Stomach (tissue), 9 donors: ENCODE results near the gene PELO. TPM values are rescaled to one million over a fixed set of nuclear protein-coding genes. Genes with fewer than 3 reads are reported as not detected.

Experiments used
- DNase-seq, 2 donors: peaks; one replicate each; pipeline versions ENCODE4 v3.0.0 to v3.0.0-alpha.2; 2013 to 2019
- H3K27ac ChIP-seq, 5 donors: fragments of 200-600 bp in 4 of 5; sonication (generic) in 4 of 5; one replicate each; pipeline ENCODE4 v1.5.1; 2013 to 2019; ENCODE audit warnings: mild to moderate bottlenecking in 1 of 5, moderate library complexity in 1 of 5
- H3K27me3 ChIP-seq, 3 donors: fragments of 200-600 bp; sonication (generic); one replicate each; pipeline ENCODE4 v1.5.1; 2017 to 2019; ENCODE audit warnings: mixed run types in 1 of 3
- H3K36me3 ChIP-seq, 4 donors: fragments of 200-600 bp; sonication (generic); 1 replicate in 3 of 4; 2 replicates in 1 of 4; pipeline ENCODE4 v1.5.1; 2016 to 2019
- H3K4me1 ChIP-seq, 4 donors: fragments of 200-600 bp; sonication (generic); one replicate each; pipeline ENCODE4 v1.5.1; 2016 to 2019
- H3K4me3 ChIP-seq, 4 donors: fragments of 200-600 bp; sonication (generic) in 3 of 4; one replicate each; pipeline ENCODE4 v1.5.1; 2016 to 2019; ENCODE audit warnings: mild to moderate bottlenecking in 1 of 4
- H3K9me3 ChIP-seq, 4 donors: fragments of 200-600 bp; sonication (generic); one replicate each; pipeline ENCODE4 v1.5.1; 2016 to 2019
- CTCF ChIP-seq, 7 experiments: fragments of 450-650 bp in 4 of 7; fragments of 200-600 bp in 3 of 7; sonication (generic) in 3 of 7; IDR thresholded peaks; one replicate each; pipeline ENCODE4 v1.5.1; 2016 to 2019; ENCODE audit warnings: antibody characterized with exemption in 7 of 7, control low read depth in 2 of 7, mild to moderate bottlenecking in 1 of 7
- EP300 ChIP-seq: sonication (generic); formaldehyde crosslinking; IDR thresholded peaks from one replicate; pipeline ENCODE4 v1.6.1; 2017; ENCODE audit warnings: antibody characterized with exemption
- POLR2A ChIP-seq, 4 donors: fragments of 450-650 bp; IDR thresholded peaks; one replicate each; pipeline ENCODE4 v1.6.1; 2016; ENCODE audit warnings: antibody characterized with exemption in 4 of 4, control low read depth in 2 of 4, mild to moderate bottlenecking in 1 of 4, moderate library complexity in 1 of 4
- POLR2AphosphoS5 ChIP-seq, 3 donors: sonication (generic); formaldehyde crosslinking; IDR thresholded peaks; one replicate each; pipeline ENCODE4 v1.6.1; 2016; ENCODE audit warnings: antibody characterized with exemption in 3 of 3
- WGBS, 5 donors: extraction: QIAGEN DNeasy Blood & Tissue Kit in 3 of 5; methylation state at CpG; one replicate each; pipeline versions ENCODE4 v1.1.5 to v1.1.7; 2013 to 2018; 5-methylcytosine and 5-hydroxymethylcytosine counted together
- intact Hi-C: fragments of 100-400 bp; cut with DNase I; formaldehyde crosslinking; loops from one replicate; pipeline ENCODE4 v1.15.1; 2023; ENCODE audit warnings: low total_unique reads
- polyA plus RNA-seq, 3 donors: library from polyadenylated mRNA; stranded (reverse); fragments of 200-250 nt; gene quantifications; one replicate each; pipeline ENCODE4 v1.2.3, GENCODE V29; 2013
- total RNA-seq, 5 donors: library from RNA; depleted of rRNA; stranded (reverse); fragments of >200 nt; gene quantifications; one replicate each; pipeline versions ENCODE4 v1.1.0 to v1.2.3, GENCODE V29; 2014 to 2016
- donor health status: healthy with polysubstance abuse.
- donor health status: Bipolar disorder and iron deficiency.
- donor health status: healthy.

The PELO gene
- total and polyA plus RNA-seq, 8 donors: 5.8 to 62.2 (median 12.5) TPM

- Histone ChIP-seq H3K27me3 (no peaks in the 10 kb centered on the region), H3K36me3 (peaks cover 0 to 12% (median 5%) of the 10 kb centered on the region in 4 donors), H3K27ac (peak overlapping the region; percentile 90 to 97 (median 95)), H3K4me3 (peak overlapping the region; percentile 58 to 72 (median 60)), H3K9me3 (no peaks in the 10 kb centered on the region), H3K4me1 (peaks cover 41 to 86% (median 64%) of the 10 kb centered on the region in 4 donors)
- intact Hi-C loops: no loop called here
- WGBS, 5 donors: 1 to 15% (median 4%) methylated on average over 3 of the region's 3 CpGs
- DNase-seq: no peak
- TF ChIP-seq POLR2A (IDR thresholded peaks at IDR 0.05) (no peak), CTCF (IDR thresholded peaks at IDR 0.05) (no peak), POLR2AphosphoS5 (IDR thresholded peaks at IDR 0.05) (no peak), EP300 (no peak)
These were observed 11.2 kb downstream of the PELO start for GRCh38 chr5:52798938-52799337.

DNA sequence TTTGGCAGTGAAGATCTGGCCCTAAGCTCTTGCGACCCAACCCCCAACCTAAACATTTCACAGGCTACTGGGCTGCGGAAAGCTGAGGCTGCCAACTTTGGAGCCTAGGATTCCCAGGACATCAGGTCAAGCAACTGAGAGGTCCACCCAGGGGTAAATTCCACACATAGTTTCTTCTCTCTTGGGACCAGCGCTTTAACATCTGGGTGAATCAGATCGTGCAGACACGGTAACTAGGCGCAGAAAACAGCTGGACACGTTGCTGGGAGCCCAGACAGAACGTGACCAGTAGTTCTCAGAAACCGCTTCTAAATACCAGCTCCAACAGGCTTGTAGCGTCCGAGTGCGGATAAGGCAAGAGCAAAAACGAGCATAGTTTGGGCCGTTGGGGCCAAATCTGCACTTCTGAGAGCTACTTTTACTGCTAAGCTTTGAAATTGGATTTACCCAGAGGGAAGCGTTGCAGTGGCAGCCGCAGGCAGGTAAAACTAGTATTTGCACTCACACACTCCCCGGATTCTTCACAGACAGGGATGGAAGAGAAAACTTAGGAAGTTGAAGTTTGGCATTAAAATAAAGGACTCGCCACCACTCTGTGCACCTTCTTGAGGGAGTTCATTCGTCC, 11.8 kb downstream of the PELO start:
- Histone ChIP-seq H3K4me3 (peak overlapping the region; percentile 58 to 72 (median 60)), H3K4me1 (peaks cover 46 to 86% (median 66%) of the 10 kb centered on the region in 4 donors), H3K27me3 (no peaks in the 10 kb centered on the region), H3K36me3 (peaks cover 0 to 12% (median 5%) of the 10 kb centered on the region in 4 donors), H3K9me3 (no peaks in the 10 kb centered on the region), H3K27ac (peak overlapping the region; percentile 90 to 97 (median 95))
- TF ChIP-seq POLR2AphosphoS5 (IDR thresholded peaks at IDR 0.05): no peak
- WGBS, 5 donors: 0 to 1% (median 0%) methylated on average over 19 of the region's 19 CpGs
- intact Hi-C loops: no loop called here
- peak; percentile 38 to 86 for DNase-seq

DNA sequence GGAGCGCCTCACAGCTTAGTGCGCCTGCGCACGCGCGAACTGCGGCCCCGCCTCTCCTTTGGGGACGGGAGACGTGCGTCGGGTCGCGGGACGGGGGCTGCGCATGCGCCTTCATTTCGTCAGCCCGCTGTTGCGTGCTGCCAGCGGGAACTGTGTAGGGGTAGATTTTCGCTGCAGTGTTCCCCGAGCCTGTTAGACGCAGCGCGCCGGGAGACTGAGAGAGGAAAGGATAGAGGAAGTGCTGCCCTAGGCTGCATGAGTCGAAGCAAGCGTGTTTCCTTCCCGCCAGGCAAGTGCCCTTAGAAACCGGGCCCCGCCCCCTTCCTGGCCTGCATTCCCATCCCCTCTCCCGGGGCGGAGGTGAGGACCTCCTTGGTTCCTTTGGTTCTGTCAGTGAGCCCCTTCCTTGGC, 12.3 kb downstream of the PELO start:
- 0 to 1% (median 0%) methylated on average over 30 to 34 of the region's 34 CpGs for WGBS, 5 donors
- H3K4me1 ChIP-seq: peaks cover 49 to 85% (median 68%) of the 10 kb centered on the region in 4 donors
- intact Hi-C loops: no loop called here

DNA sequence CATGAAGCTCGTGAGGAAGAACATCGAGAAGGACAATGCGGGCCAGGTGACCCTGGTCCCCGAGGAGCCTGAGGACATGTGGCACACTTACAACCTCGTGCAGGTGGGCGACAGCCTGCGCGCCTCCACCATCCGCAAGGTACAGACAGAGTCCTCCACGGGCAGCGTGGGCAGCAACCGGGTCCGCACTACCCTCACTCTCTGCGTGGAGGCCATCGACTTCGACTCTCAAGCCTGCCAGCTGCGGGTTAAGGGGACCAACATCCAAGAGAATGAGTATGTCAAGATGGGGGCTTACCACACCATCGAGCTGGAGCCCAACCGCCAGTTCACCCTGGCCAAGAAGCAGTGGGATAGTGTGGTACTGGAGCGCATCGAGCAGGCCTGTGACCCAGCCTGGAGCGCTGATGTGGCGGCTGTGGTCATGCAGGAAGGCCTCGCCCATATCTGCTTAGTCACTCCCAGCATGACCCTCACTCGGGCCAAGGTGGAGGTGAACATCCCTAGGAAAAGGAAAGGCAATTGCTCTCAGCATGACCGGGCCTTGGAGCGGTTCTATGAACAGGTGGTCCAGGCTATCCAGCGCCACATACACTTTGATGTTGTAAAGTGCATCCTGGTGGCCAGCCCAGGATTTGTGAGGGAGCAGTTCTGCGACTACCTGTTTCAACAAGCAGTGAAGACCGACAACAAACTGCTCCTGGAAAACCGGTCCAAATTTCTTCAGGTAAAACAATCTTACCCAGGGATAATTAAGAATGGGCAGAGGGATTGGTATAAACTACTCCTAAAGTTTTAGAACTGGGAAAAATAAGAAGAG, 12.9 kb downstream of the PELO start:
- no peak for TF ChIP-seq EP300
- no peak for TF ChIP-seq CTCF (IDR thresholded peaks at IDR 0.05)
- TF ChIP-seq POLR2A (IDR thresholded peaks at IDR 0.05): no peak
- TF ChIP-seq POLR2AphosphoS5 (IDR thresholded peaks at IDR 0.05): peak; percentile 8 to 81 (median 74)
- 1 to 3% (median 1%) methylated on average over 16 to 31 of the region's 31 CpGs for WGBS, 5 donors
- Histone ChIP-seq H3K4me1 (peaks cover 49 to 86% (median 70%) of the 10 kb centered on the region in 4 donors), H3K9me3 (no peaks in the 10 kb centered on the region), H3K27ac (peak overlapping the region; percentile 90 to 97 (median 95)), H3K27me3 (no peaks in the 10 kb centered on the region), H3K36me3 (peaks cover 0 to 12% (median 5%) of the 10 kb centered on the region in 4 donors), H3K4me3 (peak overlapping the region; percentile 58 to 72 (median 60))
- peak; percentile 73 to 86 for DNase-seq
- intact Hi-C loops: no loop called here

More for the DNA sequence above, 12.3 kb downstream of the PELO start:
- TF ChIP-seq EP300 (no peak), POLR2A (IDR thresholded peaks at IDR 0.05) (peak in 2 of 4 donors; percentile 39 to 62), POLR2AphosphoS5 (IDR thresholded peaks at IDR 0.05) (peak; percentile 85 to 93 (median 87))
- H3K36me3 ChIP-seq: peaks cover 0 to 12% (median 5%) of the 10 kb centered on the region in 4 donors
- peak overlapping the region; percentile 58 to 72 (median 60) for H3K4me3 ChIP-seq
- peak; percentile 96 to 98 for DNase-seq
- peak overlapping the region; percentile 90 to 97 (median 95) for H3K27ac ChIP-seq
- H3K27me3 ChIP-seq: no peaks in the 10 kb centered on the region
- H3K9me3 ChIP-seq: no peaks in the 10 kb centered on the region

- Histone ChIP-seq H3K9me3 (no peaks in the 10 kb centered on the region), H3K4me3 (peak overlapping the region; percentile 58 to 72 (median 60)), H3K27ac (peak overlapping the region; percentile 48 to 97 (median 95)), H3K4me1 (peaks cover 49 to 90% (median 67%) of the 10 kb centered on the region in 4 donors), H3K36me3 (peaks cover 0 to 12% (median 5%) of the 10 kb centered on the region in 4 donors), H3K27me3 (no peaks in the 10 kb centered on the region)
- WGBS, 5 donors: 15 to 32% (median 26%) methylated on average over 8 of the region's 8 CpGs
- intact Hi-C loops: no loop called here
- TF ChIP-seq POLR2A (IDR thresholded peaks at IDR 0.05): no peak
- no peak for TF ChIP-seq CTCF (IDR thresholded peaks at IDR 0.05)
- TF ChIP-seq POLR2AphosphoS5 (IDR thresholded peaks at IDR 0.05): no peak
- TF ChIP-seq EP300: no peak
- DNase-seq: peak in 1 of 2 donors; percentile 29
These were observed 13.6 kb downstream of the PELO start for GRCh38 chr5:52801329-52801728.
